Ectodermal cell (in vitro differentiated cells): ENCODE results near the gene DIP2C.
A peak's percentile ranks its signal among the peaks of the same experiment; 100 is the strongest.

Source experiments
- H3K27ac ChIP-seq: 2 replicates; pipeline ENCODE4 v1.7.0; 2013; ENCODE audit warnings: mild to moderate bottlenecking, low read depth, low read length; ENCODE audit not compliant: insufficient read depth, poor library complexity, severe bottlenecking
- H3K27me3 ChIP-seq: 2 replicates; pipeline ENCODE4 v1.7.0; 2013; ENCODE audit warnings: mild to moderate bottlenecking, low read length; ENCODE audit not compliant: insufficient read depth, control insufficient read depth, poor library complexity, severe bottlenecking
- H3K36me3 ChIP-seq: one replicate; pipeline ENCODE4 v1.7.0; 2013; ENCODE audit warnings: low read length; ENCODE audit not compliant: control insufficient read depth, insufficient read depth
- H3K4me1 ChIP-seq: one replicate; pipeline ENCODE4 v1.7.0; 2013; ENCODE audit warnings: low read length; ENCODE audit not compliant: control insufficient read depth, insufficient read depth
- H3K4me3 ChIP-seq: 2 replicates; pipeline ENCODE4 v1.7.0; 2013; ENCODE audit warnings: low read depth, low read length, control low read depth; ENCODE audit not compliant: insufficient read depth
- H3K9me3 ChIP-seq: 2 replicates; pipeline ENCODE4 v1.7.0; 2013; ENCODE audit warnings: mild to moderate bottlenecking, low read length, moderate library complexity; ENCODE audit not compliant: control insufficient read depth
- WGBS, 2 experiments: methylation state at CpG; one replicate each; pipeline ENCODE4 v1.1.7; 2013; ENCODE audit warnings: missing lambda C conversion rate in 2 of 2; 5-methylcytosine and 5-hydroxymethylcytosine counted together

DIP2C gene

DNA sequence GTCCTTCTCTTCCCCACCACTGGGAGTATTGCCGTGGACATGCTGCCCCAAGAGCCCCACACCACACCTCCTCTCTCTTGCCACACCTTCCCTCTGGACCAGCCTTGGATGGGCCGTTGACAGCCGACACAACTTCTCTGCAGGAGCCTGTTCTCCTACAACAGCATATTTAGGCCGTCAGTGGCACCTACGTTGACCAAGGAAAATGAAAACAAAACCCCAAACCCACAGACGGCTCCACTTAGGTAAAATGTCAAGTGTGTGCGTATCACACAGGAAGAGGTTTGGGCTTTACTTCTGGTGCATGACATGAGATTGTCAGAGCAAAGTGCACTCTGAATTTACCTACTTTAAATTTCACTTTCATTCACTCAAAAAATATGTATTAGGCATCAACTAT, 307.7 kb downstream of the DIP2C start:
- Histone ChIP-seq H3K9me3 (no peaks in the 10 kb centered on the region), H3K36me3 (peaks cover 4% of the 10 kb centered on the region), H3K27ac (no peak overlapping the region), H3K4me3 (no peak overlapping the region), H3K4me1 (no peaks in the 10 kb centered on the region), H3K27me3 (no peaks in the 10 kb centered on the region)
- WGBS, 2 experiments, result 92 to 94% methylated on average over 7 of the region's 7 CpGs

DNA sequence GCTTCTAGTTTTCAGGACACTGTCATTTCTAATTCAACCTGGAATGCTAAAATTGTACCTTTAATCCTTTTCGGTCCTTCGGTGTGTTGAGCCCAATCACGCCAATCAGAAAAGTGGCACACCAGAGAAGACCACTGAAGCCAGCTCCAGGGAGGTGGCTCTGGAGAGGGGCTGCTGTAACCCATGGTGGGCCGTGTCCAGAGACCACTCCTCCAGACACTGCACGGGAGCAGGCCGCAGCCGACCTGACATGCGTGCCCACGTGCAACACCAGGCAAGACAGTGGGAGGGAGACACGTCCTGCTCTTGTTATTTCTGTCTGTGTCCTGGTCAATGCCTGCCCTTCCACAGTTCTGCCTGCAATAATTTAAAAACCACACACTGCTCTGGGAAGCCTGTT, 308.1 kb downstream of the DIP2C start:
- Histone ChIP-seq H3K27me3 (no peaks in the 10 kb centered on the region), H3K36me3 (peaks cover 4% of the 10 kb centered on the region), H3K4me3 (no peak overlapping the region), H3K4me1 (no peaks in the 10 kb centered on the region), H3K27ac (no peak overlapping the region), H3K9me3 (no peaks in the 10 kb centered on the region)
- WGBS, 2 experiments, result 95 to 96% methylated on average over 10 of the region's 10 CpGs

DNA sequence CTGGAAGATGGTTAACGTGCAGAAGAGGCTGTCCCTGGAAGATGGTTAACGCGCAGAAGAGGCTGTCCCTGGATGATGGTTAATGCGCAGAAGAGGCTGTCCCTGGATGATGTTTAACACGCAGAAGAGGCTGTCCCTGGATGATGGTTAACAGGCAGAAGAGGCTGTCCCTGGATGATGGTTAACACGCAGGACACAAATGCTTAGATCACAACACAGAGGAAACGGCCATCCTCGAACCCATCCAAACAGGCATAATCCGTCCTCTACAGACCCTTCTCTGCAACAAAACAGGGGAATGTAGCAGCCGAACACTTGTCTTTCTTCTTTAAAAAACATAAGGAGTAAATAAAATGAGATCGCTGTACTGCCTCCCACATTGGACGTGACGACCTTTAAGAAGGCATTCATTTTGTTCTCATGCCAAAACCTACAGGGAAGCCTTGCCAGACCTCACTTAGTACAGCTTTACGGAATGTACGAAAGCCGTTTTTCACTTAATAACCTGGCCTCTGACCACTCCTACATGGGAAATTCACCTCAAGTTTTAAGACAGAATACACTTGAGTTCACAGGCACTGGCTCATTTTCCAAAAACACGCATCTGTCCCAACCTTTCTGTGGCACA, 309.0 kb downstream of the DIP2C start:
- Histone ChIP-seq H3K9me3 (no peaks in the 10 kb centered on the region), H3K36me3 (peaks cover 6% of the 10 kb centered on the region)
- 95% methylated on average over 17 of the region's 17 CpGs for WGBS, 2 experiments

DNA sequence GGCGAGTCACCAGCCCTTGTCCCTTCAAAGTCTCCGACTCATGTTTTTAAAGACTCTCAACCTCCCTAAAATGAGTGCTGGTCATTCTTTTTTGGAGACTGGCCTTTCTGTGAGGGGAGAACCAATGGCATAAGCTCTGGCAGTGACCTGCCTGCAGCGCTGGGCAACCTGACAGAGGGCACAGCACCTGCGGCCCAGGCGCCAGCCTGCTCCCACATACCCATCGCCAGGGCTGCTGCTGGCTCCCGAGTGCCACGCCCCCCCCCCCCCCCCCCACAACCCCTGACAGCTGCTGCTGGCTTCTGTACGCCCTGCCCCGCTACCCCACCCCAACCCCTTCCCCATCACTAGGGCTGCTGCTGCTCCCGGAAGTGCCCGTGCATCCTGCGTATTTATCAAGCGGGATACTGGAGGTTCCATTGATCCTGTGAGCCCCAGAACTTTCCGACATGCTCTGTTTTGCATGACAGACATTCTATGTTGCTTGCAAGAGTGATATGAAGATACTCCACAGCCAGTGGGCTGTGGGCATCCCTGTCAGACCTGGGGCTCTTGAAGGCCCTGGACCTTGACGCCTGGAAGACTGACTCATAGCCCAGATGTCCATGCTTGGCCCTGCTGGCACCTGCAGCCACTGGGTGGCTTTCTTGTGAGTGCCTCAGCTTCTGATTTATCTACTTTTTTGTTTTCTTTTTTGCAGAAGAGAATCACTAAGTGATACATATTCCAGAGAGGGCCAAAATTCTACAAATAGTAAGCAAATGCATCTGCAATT, 310.4 kb downstream of the DIP2C start:
- WGBS, 2 experiments, result 93 to 96% methylated on average over 16 of the region's 16 CpGs
- no peaks in the 10 kb centered on the region for H3K27me3 ChIP-seq

More for the DNA sequence above, 309.0 kb downstream of the DIP2C start:
- no peaks in the 10 kb centered on the region for H3K4me1 ChIP-seq
- H3K4me3 ChIP-seq, result no peak overlapping the region
- H3K27me3 ChIP-seq, result no peaks in the 10 kb centered on the region
- H3K27ac ChIP-seq, result no peak overlapping the region

DNA sequence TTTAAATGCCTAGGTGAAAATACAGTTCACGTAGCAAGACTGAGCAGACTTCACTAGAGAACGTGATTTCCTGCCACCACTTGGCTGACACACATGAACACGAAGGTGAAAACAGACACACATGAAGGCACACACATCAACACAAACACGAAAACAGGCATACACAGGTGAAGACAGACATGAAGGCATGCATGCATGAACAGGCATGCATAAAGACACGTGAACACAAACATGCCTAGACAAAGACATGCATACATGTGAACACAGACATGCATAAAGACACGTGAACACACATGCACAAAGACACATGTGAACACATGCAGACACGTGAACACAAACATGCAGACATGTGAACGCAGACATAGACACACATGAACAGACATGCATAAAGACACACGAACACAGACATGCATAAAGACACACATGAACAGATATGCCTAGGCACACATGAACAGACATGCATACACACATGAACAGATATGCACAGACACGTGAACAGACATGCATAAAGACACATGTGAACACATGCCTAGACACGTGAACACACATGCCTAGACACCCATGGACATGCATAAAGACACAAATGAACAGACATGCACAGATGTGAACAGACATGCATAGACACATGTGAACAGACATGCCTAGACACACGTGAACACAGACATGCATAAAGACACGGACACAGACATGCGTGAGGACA, 311.1 kb downstream of the DIP2C start:
- Histone ChIP-seq H3K4me3 (no peak overlapping the region), H3K36me3 (peaks cover 10% of the 10 kb centered on the region), H3K27ac (no peak overlapping the region), H3K27me3 (no peaks in the 10 kb centered on the region), H3K4me1 (peaks cover 4% of the 10 kb centered on the region), H3K9me3 (no peaks in the 10 kb centered on the region)
- WGBS, 2 experiments, result 90 to 91% methylated on average over 14 of the region's 14 CpGs

More for the DNA sequence above, 310.4 kb downstream of the DIP2C start:
- Histone ChIP-seq H3K9me3 (no peaks in the 10 kb centered on the region), H3K4me1 (no peaks in the 10 kb centered on the region), H3K27ac (no peak overlapping the region), H3K36me3 (peaks cover 10% of the 10 kb centered on the region), H3K4me3 (no peak overlapping the region)

DNA sequence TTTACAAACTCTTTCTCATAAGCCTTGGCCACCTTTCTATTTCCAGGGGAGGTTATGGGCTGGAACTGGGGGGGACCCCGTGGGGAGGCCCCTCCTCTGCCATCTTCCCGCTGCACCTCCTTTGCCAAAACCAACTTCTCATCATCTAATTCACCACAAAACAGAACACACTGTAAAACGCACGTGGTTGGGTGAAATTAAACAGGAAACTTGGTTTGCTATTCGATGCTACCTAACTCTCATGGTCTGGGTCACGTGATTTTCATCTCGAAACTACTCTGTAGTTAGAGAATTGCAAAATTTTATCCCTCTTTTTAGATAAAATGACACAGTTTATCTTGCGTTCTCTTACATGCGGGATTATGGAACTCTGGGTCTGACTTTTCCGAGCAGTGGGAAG, 312.2 kb downstream of the DIP2C start:
- 94 to 97% methylated on average over 10 of the region's 10 CpGs for WGBS, 2 experiments
- no peaks in the 10 kb centered on the region for H3K27me3 ChIP-seq
- peaks cover 4% of the 10 kb centered on the region for H3K4me1 ChIP-seq
- no peak overlapping the region for H3K27ac ChIP-seq
- no peak overlapping the region for H3K4me3 ChIP-seq
- no peaks in the 10 kb centered on the region for H3K9me3 ChIP-seq
- peaks cover 10% of the 10 kb centered on the region for H3K36me3 ChIP-seq

DNA sequence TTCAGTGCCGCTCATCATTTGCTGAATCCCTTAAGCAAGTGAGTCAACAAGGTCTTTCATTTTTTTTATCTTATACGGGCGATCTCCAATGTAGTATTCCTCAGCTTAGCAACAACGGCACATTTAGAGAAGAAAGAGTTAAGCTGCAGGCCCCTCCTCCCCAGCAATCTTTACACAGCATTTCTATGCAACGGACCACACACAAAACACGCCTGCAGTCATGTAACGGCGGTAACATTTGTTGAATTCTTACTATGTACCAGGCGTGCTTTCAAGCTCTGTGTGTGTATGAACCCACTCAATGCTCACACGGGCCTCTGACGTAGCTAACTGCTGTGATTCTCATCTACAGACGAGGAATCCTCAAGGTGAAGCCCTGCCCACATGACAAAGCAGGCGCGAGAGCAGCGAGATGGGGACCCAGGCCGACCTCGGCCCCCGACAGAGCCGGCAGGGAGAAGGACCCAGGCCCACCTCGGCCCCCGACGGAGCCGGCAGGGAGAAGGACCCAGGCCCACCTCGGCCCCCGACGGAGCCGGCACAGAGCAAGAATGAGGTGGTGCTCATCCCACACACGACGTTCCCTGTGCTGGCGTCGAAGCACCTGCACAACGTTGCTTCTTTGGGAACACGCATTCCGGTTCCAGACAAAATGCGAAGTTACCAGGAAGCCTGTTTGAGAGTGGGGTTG, 313.5 kb downstream of the DIP2C start:
- H3K27me3 ChIP-seq, result no peaks in the 10 kb centered on the region
- H3K4me1 ChIP-seq, result peaks cover 4% of the 10 kb centered on the region
- 94 to 95% methylated on average over 35 of the region's 35 CpGs for WGBS, 2 experiments
- no peak overlapping the region for H3K27ac ChIP-seq
- H3K36me3 ChIP-seq, result peaks cover 10% of the 10 kb centered on the region
- no peak overlapping the region for H3K4me3 ChIP-seq
- H3K9me3 ChIP-seq, result no peaks in the 10 kb centered on the region

DNA sequence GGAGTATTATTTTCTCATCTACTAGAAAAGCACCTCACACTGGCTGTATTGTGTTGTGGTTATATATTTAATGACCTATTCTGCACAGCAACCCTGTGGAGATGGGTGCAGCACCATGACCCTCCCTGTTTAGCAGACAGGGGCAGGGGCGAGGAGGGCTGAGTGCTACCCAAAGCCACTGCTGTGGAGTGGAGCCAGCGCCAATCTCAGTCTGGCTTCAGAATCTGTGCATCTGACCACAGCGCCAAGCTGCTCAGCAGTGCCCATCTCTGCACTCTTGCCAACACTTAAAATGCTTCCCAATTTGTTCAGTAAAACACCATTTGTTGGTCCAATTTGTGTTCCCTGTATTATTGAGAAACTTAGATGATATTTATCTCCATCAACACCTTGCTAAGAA, 315.1 kb downstream of the DIP2C start:
- H3K27ac ChIP-seq, result no peak overlapping the region

DNA sequence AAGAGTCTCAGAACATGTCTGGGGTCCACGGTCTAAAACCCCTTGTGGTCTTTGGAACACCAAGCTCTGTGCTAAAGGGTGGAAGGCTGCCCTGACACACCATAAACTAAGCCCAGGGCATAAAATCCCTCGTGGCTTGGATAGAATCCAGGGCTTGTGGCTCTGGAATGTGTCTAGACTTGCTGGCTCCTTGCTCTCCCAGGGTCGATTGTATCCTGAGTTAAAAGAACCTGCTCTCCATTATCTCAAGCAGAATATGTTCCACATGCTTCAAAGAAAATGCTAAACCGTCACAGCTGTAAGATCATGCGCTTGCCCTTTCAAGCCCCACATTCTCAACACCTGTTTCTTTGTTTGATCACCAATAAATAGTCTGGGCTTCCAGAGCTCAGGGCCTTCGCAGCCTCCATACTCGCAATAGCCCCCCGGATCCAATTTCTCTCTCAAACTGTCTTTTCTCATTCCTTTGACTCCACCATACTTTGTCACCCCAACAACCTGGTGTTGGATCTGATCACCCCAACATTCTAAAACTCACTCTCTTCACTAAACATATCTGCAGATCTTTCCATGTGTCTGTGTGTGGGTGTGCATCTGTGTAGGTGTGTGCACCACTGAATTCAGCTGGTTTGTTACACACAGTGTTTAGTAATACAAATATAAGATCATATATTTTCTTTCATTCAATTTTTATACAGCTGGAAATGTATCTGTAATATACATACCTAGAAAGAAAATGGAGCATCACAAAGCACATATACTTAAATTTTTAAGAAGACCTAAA, 315.8 kb downstream of the DIP2C start:
- H3K9me3 ChIP-seq, result no peaks in the 10 kb centered on the region
- peaks cover 4% of the 10 kb centered on the region for H3K4me1 ChIP-seq
- H3K4me3 ChIP-seq, result no peak overlapping the region
- peaks cover 10% of the 10 kb centered on the region for H3K36me3 ChIP-seq
- H3K27ac ChIP-seq, result peak overlapping the region; percentile 16
- H3K27me3 ChIP-seq, result no peaks in the 10 kb centered on the region
- WGBS, 2 experiments, result 73 to 75% methylated on average over 8 of the region's 8 CpGs

More for the DNA sequence above, 315.1 kb downstream of the DIP2C start:
- H3K36me3 ChIP-seq, result peaks cover 10% of the 10 kb centered on the region
- H3K9me3 ChIP-seq, result no peaks in the 10 kb centered on the region
- no peaks in the 10 kb centered on the region for H3K27me3 ChIP-seq
- H3K4me3 ChIP-seq, result no peak overlapping the region
- 95 to 96% methylated on average over 3 of the region's 3 CpGs for WGBS, 2 experiments
- H3K4me1 ChIP-seq, result peaks cover 4% of the 10 kb centered on the region
